ENCODE data around the gene CCDC192.

CCDC192 gene

GRCh38 chr5:127911619-127912018, 208.4 kb downstream of the CCDC192 start:
- no peak for DNase-seq (ENCODE audit: low read depth)
- TF ChIP-seq, protein P1, sequence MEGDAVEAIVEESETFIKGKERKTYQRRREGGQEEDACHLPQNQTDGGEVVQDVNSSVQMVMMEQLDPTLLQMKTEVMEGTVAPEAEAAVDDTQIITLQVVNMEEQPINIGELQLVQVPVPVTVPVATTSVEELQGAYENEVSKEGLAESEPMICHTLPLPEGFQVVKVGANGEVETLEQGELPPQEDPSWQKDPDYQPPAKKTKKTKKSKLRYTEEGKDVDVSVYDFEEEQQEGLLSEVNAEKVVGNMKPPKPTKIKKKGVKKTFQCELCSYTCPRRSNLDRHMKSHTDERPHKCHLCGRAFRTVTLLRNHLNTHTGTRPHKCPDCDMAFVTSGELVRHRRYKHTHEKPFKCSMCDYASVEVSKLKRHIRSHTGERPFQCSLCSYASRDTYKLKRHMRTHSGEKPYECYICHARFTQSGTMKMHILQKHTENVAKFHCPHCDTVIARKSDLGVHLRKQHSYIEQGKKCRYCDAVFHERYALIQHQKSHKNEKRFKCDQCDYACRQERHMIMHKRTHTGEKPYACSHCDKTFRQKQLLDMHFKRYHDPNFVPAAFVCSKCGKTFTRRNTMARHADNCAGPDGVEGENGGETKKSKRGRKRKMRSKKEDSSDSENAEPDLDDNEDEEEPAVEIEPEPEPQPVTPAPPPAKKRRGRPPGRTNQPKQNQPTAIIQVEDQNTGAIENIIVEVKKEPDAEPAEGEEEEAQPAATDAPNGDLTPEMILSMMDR (IDR thresholded peaks at IDR 0.05; ENCODE audit: control insufficient read depth, insufficient read depth, low read depth, low read length, missing control alignments) = no peak
- H3K4me3 ChIP-seq (ENCODE audit: control insufficient read depth, low read depth, low read length) = no peak overlapping the region

DNA sequence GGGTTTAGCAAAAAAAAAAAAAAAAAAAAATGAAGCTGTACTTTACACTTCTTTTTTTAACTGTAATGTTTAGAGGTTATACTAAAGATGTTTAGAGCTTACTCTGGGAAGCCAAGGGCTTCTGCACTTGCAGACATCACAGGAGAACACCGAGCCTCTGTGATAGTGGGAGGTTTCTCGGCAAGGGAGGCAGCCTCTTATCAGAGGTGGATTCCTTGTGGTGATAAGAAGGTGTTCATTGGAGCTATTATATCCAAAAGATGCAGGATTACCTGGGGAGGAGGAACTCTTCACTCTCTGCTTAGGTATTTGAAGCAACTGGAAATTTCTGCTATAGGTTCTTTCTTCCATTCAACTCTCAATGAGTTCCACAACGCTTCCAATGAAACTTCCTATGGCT, 209.2 kb downstream of the CCDC192 start:
- no peak overlapping the region for H3K4me3 ChIP-seq (ENCODE audit: control insufficient read depth, low read depth, low read length)
- DNase-seq (ENCODE audit: low read depth) = no peak
- TF ChIP-seq, protein P1 (IDR thresholded peaks at IDR 0.05; ENCODE audit: control insufficient read depth, insufficient read depth, low read depth, low read length, missing control alignments) = no peak

DNA sequence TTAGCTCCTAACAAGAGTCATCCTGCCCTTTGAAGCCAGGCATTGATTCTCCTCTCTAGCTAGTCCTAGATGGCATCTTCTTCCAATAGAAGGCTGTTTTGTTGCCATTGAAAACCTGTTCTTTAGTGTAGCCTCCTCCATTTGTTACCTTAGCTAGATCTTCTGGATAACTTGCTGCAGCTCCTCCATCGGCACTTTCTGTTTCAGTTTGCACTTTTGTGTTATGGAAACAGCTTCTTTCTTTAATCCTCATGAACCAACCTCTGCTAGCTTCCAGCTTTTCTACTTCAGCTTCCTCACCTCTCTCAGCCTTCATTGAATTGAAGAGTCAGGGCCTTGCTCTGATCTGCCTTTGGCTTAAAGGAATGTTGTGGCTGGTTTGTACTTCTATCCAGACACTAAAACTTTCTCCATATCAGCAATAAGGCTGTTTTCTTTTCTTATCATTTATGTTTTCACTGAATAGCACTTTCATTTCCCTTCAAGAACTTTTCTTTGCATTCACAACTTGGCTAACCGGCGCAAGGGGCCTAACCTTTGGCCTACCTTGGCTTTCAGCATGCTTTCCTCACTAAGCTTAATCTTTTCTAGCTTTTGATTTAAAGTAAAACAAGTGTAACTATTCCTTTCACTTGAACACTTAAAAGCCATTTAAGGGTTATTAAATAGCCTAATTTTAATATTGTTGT, 213.8 kb downstream of the CCDC192 start:
- DNase-seq (ENCODE audit: low read depth) = no peak
- TF ChIP-seq, protein P1 (IDR thresholded peaks at IDR 0.05; ENCODE audit: control insufficient read depth, insufficient read depth, low read depth, low read length, missing control alignments) = no peak
- H3K4me3 ChIP-seq (ENCODE audit: control insufficient read depth, low read depth, low read length) = no peak overlapping the region

GRCh38 chr5:127919006-127919796, 216.0 kb downstream of the CCDC192 start:
- no peak overlapping the region for H3K4me3 ChIP-seq (ENCODE audit: control insufficient read depth, low read depth, low read length)
- no peak for DNase-seq (ENCODE audit: low read depth)
- TF ChIP-seq, protein P1 (IDR thresholded peaks at IDR 0.05; ENCODE audit: control insufficient read depth, insufficient read depth, low read depth, low read length, missing control alignments) = no peak

DNA sequence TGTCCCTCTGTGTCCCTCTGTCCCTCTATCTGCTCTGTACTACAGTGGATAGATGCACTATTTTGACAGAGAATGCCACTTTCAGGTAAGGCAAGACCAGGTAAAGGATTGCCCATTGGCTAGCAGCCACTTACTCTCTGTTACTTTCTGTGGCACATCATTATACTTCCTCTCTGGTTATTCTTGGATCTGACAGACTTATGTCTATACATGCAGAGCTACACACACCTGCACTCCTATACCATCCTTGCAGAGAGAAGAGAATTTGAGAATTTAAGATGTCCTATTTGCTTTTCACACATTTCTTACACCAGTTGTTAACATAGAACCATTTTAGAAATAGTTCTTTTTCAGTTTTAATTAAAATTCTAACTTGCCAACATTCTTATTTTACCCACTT, 216.6 kb downstream of the CCDC192 start:
- TF ChIP-seq, protein P1 (IDR thresholded peaks at IDR 0.05; ENCODE audit: control insufficient read depth, insufficient read depth, low read depth, low read length, missing control alignments) = no peak
- DNase-seq (ENCODE audit: low read depth) = no peak
- no peak overlapping the region for H3K4me3 ChIP-seq (ENCODE audit: control insufficient read depth, low read depth, low read length)

- H3K4me3 ChIP-seq (ENCODE audit: control insufficient read depth, low read depth, low read length) = no peak overlapping the region
- no peak for DNase-seq (ENCODE audit: low read depth)
- TF ChIP-seq, protein P1 (IDR thresholded peaks at IDR 0.05; ENCODE audit: control insufficient read depth, insufficient read depth, low read depth, low read length, missing control alignments) = no peak
Measured at GRCh38 chr5:127920936-127921335, 217.7 kb downstream of the CCDC192 start.
